Muscle layer of colon (tissue), 2 donors: ENCODE measurements around the gene PHLPP2.
"Not testable (repeated sequence)": the region's sequence is repeated elsewhere in the genome, so short reads cannot be mapped to it uniquely, and the experiment has no call there.

Experiments
- H3K27ac ChIP-seq: one replicate; pipeline ENCODE4 v1.7.0; 2013; ENCODE audit warnings: low read depth, mild to moderate bottlenecking, low read length, moderate library complexity
- H3K27me3 ChIP-seq, 2 donors: one replicate each; pipeline ENCODE4 v1.7.0; 2013; ENCODE audit warnings: low read length in 2 of 2, mild to moderate bottlenecking in 2 of 2; ENCODE audit not compliant: insufficient read depth in 2 of 2, control insufficient read depth in 1 of 2
- H3K36me3 ChIP-seq: one replicate; pipeline ENCODE4 v1.7.0; 2013; ENCODE audit warnings: mild to moderate bottlenecking, low read length; ENCODE audit not compliant: insufficient read depth
- H3K4me1 ChIP-seq: one replicate; pipeline ENCODE4 v1.7.0; 2013; ENCODE audit warnings: mild to moderate bottlenecking, low read length; ENCODE audit not compliant: insufficient read depth
- H3K4me3 ChIP-seq, 2 donors: one replicate each; pipeline ENCODE4 v1.7.0; 2013; ENCODE audit warnings: low read length in 2 of 2, low read depth in 1 of 2, mild to moderate bottlenecking in 1 of 2, moderate library complexity in 1 of 2
- H3K9ac ChIP-seq: one replicate; pipeline ENCODE4 v1.7.0; 2013; ENCODE audit warnings: low read length
- H3K9me3 ChIP-seq: one replicate; pipeline ENCODE4 v1.7.0; 2013; ENCODE audit warnings: mild to moderate bottlenecking, low read length
- donor health status: abdominal sarcoma.
- donor health status: Adenocarcinoma of cecum.

The PHLPP2 gene

DNA sequence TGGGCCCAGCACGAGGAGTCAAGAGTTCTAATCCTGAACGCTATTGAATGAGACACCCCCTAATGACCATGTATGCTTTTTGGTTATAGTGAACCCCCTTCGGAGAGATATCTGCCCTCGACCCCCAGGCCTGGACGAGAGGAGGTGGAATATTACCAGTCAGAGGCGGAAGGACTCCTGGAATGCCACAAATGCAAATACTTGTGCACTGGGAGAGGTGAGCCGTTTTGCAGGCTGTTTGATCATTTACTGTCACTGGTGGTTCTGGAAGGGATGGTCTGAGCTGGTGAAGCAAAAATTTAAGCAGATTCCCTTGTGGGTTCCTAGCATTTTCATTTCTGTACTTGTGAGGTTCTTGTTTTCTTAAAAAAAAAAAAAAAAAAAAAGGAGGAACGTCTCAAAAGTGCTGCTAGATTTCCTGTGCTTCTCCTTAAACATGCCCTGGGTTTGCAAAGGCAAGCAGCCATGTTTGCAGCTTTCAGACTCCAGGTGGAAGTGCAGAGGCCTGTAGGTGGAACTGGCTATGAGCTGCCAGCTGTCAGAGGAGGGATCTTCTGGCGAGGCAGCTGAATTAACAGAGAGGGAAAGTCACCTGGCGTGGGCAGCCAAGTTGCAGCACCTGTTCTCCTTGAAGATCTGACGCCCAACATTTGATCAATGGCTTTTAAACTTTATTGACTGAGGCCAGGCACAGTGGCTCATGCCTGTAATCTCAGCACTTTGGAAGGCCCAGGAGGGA is 95.1 kb downstream of the PHLPP2 start:
- Histone ChIP-seq H3K27me3 (peaks cover 10 to 24% of the 10 kb centered on the region in 2 donors), H3K4me1 (no peaks in the 10 kb centered on the region), H3K4me3 (no peak overlapping the region), H3K9me3 (no peaks in the 10 kb centered on the region), H3K27ac (no peak overlapping the region), H3K9ac (no peak overlapping the region), H3K36me3 (no peaks in the 10 kb centered on the region)

DNA sequence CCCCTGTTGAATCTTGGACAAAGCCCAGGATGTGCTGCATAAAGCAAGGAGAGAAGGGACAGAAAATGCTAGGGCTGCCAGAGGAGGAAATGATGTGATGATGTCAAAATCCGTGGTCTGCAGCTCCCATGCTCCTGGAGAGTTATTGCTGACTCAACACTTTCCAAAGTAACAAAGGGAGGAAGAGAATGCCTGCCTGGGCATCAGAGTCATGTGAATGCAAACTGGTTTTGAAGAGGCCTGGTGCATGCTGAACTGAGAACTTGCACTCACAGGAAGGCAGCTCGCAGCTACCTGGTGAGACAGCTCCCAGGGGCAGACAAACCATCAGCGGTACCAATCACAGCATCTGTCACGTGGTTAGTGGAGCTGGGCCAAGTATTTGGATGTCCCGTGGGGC is 95.7 kb downstream of the PHLPP2 start:
- no peak overlapping the region for H3K27ac ChIP-seq
- H3K4me1 ChIP-seq: no peaks in the 10 kb centered on the region
- H3K9ac ChIP-seq: no peak overlapping the region
- H3K9me3 ChIP-seq: no peaks in the 10 kb centered on the region
- peaks cover 11 to 29% of the 10 kb centered on the region in 2 donors for H3K27me3 ChIP-seq
- H3K36me3 ChIP-seq: no peaks in the 10 kb centered on the region
- H3K4me3 ChIP-seq: no peak overlapping the region

DNA sequence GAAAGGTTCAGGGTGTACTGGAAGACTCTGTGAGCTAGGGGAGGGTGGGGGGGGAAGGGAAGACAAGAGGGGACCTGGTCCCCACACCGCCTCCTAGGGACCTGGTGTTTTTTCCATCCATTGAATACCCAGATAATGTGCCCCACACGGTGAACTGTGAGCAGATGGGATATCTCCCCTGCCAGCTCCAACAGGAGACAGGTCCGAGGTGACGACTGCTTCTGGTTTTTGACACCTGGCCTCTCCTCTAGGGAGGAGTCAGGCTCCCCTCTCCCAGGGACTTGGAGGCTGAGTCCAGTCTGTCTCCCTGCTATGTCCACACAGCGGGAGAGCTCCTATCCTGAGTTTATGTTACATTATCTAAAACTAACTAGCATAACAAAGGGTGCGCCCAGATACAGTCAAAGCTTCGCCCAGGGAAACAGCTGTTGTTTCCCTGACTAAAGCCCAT is 96.7 kb downstream of the PHLPP2 start:
- H3K36me3 ChIP-seq: no peaks in the 10 kb centered on the region
- no peak overlapping the region for H3K27ac ChIP-seq
- no peak overlapping the region for H3K9ac ChIP-seq
- H3K9me3 ChIP-seq: no peaks in the 10 kb centered on the region
- no peak overlapping the region for H3K4me3 ChIP-seq
- H3K27me3 ChIP-seq: peaks cover 11 to 29% of the 10 kb centered on the region in 2 donors
- H3K4me1 ChIP-seq: no peaks in the 10 kb centered on the region

DNA sequence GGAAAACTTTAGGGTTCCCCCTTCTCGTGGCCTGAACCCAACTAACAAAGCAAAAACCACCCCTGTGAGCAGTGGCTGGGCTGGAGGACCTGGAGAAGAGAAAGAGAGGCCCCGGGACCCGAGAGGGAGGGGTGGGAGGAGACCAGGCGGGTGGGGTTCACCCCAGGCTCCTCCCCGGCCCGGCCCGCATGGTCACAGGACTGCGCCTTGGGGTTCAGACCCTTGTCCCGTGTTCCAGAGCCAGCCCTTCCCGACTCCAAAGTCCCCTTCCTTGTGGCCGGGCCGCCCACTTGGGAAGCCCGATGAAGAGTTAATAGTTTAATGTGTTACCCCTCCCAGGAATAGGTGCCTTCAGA is 97.7 kb downstream of the PHLPP2 start:
- Histone ChIP-seq H3K4me3 (no peak overlapping the region), H3K27me3 (peaks cover 11 to 29% of the 10 kb centered on the region in 2 donors), H3K4me1 (no peaks in the 10 kb centered on the region), H3K36me3 (no peaks in the 10 kb centered on the region), H3K9me3 (no peaks in the 10 kb centered on the region), H3K9ac (no peak overlapping the region), H3K27ac (no peak overlapping the region)

DNA sequence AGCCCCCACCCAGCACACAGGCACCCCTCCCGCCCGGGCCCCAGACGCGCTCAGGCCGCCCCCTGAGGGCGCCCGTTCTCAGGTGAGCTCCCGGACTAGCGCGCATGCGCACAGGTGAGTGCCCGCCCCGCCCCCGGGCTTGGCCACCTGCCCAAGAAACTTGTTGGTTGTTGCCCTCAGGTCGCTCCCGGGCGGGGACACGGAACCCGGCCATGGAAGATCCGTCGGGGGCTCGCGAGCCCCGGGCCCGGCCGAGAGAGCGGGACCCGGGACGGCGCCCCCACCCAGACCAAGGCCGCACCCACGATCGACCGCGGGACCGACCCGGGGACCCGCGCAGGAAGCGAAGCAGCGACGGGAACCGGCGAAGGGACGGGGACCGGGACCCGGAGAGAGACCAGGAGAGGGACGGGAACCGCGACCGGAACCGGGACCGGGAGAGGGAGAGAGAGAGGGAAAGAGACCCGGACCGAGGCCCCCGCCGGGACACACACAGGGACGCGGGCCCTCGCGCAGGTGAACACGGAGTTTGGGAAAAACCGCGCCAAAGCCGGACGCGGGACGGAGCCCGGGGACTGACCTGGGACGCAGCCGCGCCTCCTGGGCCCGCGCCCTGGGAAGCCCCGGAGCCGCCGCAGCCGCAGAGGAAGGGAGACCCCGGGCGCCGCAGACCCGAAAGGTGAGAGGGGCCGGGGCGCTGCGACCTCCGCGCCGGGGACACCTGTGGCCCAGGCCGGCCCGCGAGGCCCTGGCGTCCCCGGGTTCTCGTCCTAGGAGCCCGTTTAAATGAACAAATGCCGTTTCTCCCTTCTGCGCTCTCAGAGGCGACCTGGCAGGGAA is 98.3 kb downstream of the PHLPP2 start, which contains the start of gene MARVELD3:
Gene MARVELD3, plus strand, starts transcription at position 167 of the 840 bp plus-strand sequence. Its CDS starts 46 bp downstream, at position 213.
- peak within 1 kb of the TSS in 1 of 2 donors; percentile 21 for H3K4me3 ChIP-seq
- H3K4me1 ChIP-seq: no peaks in the 10 kb centered on the region
- H3K27ac ChIP-seq: no peak within 1 kb of the TSS
- H3K27me3 ChIP-seq: peaks cover 11 to 29% of the 10 kb centered on the region in 2 donors
- H3K36me3 ChIP-seq: no peaks in the 10 kb centered on the region
- H3K9me3 ChIP-seq: no peaks in the 10 kb centered on the region
- H3K9ac ChIP-seq: no peak within 1 kb of the TSS

DNA sequence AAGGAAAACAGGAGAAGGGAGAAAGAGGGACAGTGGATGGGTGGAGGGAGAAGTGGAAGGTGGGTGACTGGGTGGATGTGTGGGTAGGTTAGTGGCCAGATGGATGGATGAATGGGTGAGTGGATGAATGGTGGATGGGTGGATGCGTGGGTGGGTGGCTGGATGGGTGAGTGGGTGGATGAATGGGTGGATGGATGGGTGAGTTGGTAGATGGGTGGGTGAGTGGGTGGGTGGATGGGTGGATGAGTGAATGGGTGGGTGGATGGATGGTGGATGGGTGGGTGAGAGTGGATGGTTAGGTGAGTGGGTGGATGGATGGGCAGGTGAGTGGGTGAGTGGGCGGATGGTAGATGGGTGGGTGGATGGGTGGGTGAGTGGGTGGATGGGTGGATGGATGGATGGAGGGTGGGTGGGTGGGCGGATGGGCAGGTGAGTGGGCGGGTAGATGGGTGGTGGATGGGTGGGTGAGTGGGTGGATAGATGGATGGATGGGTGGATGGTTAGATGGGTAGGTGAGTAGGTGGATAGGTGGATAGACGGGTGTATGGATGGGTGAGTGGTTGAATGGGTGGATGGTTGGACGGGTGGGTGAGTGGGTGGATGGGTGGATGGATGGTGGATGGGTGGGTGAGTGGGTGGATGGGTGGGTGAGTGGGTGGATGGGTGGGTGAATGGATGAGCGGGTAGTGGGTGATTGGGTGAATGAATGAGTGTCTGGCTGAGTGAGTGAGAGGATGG is 99.2 kb downstream of the PHLPP2 start:
- Histone ChIP-seq H3K9me3 (no peaks in the 10 kb centered on the region), H3K4me1 (no peaks in the 10 kb centered on the region), H3K4me3 (no peak overlapping the region), H3K9ac (no peak overlapping the region), H3K36me3 (no peaks in the 10 kb centered on the region), H3K27ac (no peak overlapping the region), H3K27me3 (peaks cover 11 to 29% of the 10 kb centered on the region in 2 donors)

DNA sequence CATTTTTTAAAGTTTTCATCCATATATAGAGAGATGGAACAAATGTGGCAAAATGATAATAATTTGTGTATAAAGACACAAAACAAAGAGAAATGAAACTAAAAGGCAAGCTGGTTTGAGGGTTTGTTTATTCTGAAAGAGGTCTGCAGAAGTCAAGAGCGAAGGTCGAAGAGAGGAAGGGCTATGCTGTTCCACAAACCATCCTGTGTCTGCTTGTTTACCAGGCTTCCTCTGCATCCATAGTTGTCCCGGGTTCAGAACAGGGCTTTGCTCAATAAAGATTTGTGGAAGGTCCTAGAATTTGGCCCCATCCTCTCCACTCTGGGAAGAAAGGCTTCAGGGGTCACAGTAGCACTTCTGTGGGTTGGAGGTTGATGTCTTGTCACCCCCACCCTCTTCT is 100.9 kb downstream of the PHLPP2 start:
- no peak overlapping the region for H3K4me3 ChIP-seq
- H3K9me3 ChIP-seq: no peaks in the 10 kb centered on the region
- no peak overlapping the region for H3K27ac ChIP-seq
- no peaks in the 10 kb centered on the region for H3K36me3 ChIP-seq
- H3K27me3 ChIP-seq: peaks cover 11 to 29% of the 10 kb centered on the region in 2 donors
- H3K4me1 ChIP-seq: no peaks in the 10 kb centered on the region
- no peak overlapping the region for H3K9ac ChIP-seq

DNA sequence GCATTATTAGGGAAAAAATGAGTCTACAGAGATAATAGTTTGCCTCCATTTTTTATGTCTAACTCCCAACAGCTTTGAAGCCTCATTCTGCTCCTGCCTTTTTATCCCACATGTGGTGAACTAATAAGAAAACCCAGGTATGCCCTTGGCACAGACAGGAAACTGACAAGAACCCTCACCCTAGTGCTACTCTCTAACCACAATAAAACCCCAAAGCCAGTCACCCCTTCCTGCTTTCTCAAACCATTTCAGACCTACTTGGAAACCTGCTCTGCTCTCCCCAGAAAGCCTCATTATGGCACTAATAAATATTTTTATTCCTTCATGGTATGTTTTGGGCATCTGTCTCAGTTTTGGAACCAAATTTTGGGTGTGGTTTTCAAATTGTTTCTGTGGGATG is 102.4 kb downstream of the PHLPP2 start:
- no peaks in the 10 kb centered on the region for H3K4me1 ChIP-seq
- H3K9ac ChIP-seq: no peak overlapping the region
- H3K9me3 ChIP-seq: no peaks in the 10 kb centered on the region
- no peak overlapping the region for H3K27ac ChIP-seq
- no peaks in the 10 kb centered on the region for H3K36me3 ChIP-seq
- H3K4me3 ChIP-seq: no peak overlapping the region
- peaks cover 11 to 27% of the 10 kb centered on the region in 2 donors for H3K27me3 ChIP-seq

DNA sequence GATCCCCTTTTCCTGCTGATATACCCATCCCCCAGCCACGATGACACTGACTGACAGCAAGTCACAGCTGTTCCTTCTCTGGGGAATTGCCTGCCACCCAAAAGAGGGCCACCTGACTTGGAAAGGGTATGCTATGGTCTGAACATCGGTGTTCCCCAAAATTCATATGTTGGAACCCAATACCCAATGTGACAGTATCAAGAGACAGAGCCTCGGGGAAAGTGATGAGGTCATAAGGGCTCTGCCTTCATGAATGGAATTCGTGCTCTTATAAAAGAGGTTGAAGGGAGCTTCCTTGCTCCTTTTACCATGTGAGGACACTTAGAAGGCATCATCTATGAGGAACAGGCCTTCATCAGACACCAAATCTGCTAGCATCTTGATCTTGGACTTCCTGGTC is 106.1 kb downstream of the PHLPP2 start:
- no peaks in the 10 kb centered on the region for H3K27me3 ChIP-seq
- no peaks in the 10 kb centered on the region for H3K36me3 ChIP-seq
- H3K4me3 ChIP-seq: no peak overlapping the region
- no peaks in the 10 kb centered on the region for H3K4me1 ChIP-seq
- H3K9ac ChIP-seq: no peak overlapping the region
- H3K27ac ChIP-seq: no peak overlapping the region
- no peaks in the 10 kb centered on the region for H3K9me3 ChIP-seq

DNA sequence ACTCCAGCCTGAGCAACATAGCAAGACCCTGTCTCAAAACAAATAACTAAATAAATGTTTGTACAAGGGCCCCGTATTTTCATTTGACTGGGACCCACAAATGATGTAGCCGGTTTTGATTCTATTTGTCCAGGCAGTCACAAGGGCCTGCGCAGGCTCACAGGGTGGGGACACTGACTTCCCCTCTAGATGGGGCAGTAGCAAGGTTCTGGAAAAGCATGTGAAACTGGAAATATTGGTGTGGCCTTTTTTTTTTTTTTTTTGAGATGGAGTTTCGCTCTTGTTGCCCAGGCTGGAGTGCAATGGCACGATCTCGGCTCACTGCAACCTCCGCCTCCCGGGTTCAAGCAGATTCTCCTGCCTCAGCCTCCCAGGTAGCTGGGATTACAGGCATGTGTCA is 109.5 kb downstream of the PHLPP2 start:
- not testable (repeated sequence) for H3K9ac ChIP-seq, H3K9me3 ChIP-seq, H3K27me3 ChIP-seq, H3K27ac ChIP-seq, H3K36me3 ChIP-seq, H3K4me1 ChIP-seq, H3K4me3 ChIP-seq
